ENCODE results near the gene SYNGR4. TPM values are rescaled to one million over a fixed set of nuclear protein-coding genes. Genes with fewer than 3 reads are reported as not detected.
"Not testable (repeated sequence)": the region's sequence is repeated elsewhere in the genome, so short reads cannot be mapped to it uniquely, and the experiment has no call there.

SYNGR4 gene, protein sequence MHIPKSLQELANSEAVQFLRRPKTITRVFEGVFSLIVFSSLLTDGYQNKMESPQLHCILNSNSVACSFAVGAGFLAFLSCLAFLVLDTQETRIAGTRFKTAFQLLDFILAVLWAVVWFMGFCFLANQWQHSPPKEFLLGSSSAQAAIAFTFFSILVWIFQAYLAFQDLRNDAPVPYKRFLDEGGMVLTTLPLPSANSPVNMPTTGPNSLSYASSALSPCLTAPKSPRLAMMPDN
- under 1 TPM in 1 of 2 experiments, not detected in 1; 0.30 TPM for total RNA-seq

DNA sequence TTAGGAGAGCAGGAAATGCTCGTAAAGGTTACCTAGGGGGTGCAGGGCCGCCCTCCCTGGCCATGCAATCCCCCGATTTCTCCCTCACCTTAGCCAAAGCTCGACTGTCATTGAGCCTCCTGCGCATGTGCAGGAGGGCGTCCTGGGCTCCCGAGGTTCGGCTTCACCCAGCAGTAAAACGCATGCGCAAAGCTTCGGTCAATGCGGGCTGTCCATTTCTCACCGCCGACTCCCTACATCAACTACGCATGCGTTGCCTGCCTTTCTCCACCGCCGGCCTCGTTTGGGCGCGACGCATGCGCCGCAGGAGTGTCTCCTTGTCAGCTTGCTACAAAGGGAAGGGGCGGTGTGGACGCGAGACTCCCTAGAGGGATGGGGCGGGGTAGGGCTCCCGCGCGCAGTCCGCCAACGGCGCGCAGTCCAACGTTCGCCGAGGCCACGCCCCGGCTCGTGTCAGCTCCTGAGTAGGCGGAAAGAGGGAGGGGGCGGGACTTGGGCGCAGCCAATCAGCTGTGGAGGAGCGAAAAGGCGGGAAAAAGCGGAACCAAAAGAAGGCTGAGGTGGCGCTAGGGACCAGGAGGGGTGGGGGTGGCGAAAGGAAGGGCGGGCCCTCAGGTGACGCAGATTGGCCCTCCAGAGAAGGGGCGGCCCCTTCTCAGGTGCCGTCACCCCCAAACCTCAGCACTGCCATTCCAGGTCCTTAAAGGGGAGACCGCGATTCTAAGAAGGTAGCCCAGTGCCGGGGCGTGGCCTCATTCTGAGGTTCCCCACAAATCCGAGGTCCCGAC, at the start of gene SYNGR4, which contains the start of gene TMEM143:
Gene SYNGR4 (plus strand): TSS at position 558 of the 788 bp plus-strand sequence. CDS start 1,476 bp downstream, outside the sequence.
Gene TMEM143 (minus strand): TSS at position 131 of the 788 bp plus-strand sequence. CDS start 20 bp downstream, at position 111.
- no peaks in the 10 kb centered on the region for H3K9me3 Mint-ChIP-seq
- peaks cover 17% of the 10 kb centered on the region for H3K4me1 Mint-ChIP-seq
- POLR2A ChIA-PET = interaction anchor here (0.6 to 3.3 kb wide), 19 partner anchors 20 to 1090 kb away, joined by 3 to 40 read pairs (median 4); partner anchors contain the start of genes EMP3, GRIN2D, GRWD1 and KDELR1
- peak; percentile 89 for ATAC-seq (ENCODE audit: low read depth)
- peak within 1 kb of the TSS; percentile 90 for H3K4me3 Mint-ChIP-seq
- peak; percentile 97 for DNase-seq
- H3K27me3 Mint-ChIP-seq = no peaks in the 10 kb centered on the region
- H3K36me3 Mint-ChIP-seq = peaks cover 4% of the 10 kb centered on the region
- peak within 1 kb of the TSS; percentile 97 for H3K27ac Mint-ChIP-seq

DNA sequence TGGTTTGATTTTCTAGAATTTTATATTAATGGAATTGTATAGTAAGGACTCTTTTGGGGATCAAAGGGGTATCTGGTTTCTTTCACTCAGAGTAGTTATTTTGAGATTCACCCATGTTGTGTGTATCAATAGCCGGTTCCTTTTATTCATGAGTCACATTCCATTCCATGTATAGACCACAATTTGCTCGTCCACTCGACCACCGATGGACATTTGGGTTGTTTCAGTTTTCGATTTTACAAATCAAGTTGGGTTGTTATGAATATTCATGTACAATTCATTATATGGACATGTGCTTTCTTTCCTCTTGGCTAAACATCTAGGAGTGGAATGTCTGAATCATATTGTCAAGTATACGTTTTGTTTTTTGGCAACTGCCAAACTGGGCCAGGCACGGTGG, 48.5 kb upstream of the SYNGR4 start:
- Mint-ChIP-seq H3K27ac (no peak overlapping the region), H3K27me3 (no peaks in the 10 kb centered on the region), H3K4me1 (peaks cover 9% of the 10 kb centered on the region), H3K36me3 (no peaks in the 10 kb centered on the region), H3K9me3 (no peaks in the 10 kb centered on the region), H3K4me3 (no peak overlapping the region)
- DNase-seq (no peak), ATAC-seq (ENCODE audit: low read depth) (no peak)
- POLR2A ChIA-PET = interaction anchor here (0.7 kb wide), 1 partner anchor 26 kb away, joined by 3 read pairs; no protein-coding TSS in a partner anchor

DNA sequence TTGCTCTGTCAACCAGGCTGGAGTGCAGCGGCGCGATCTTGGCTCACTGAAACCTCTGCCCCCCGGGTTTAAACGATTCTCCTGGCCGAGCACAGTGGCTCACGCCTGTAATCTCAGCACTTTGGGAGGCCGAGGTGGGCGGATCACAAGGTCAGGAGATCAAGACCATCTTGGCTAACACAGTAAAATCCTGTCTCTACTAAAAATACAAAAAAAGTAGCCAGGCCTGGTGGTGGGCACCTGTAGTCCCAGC, 46.5 kb upstream of the SYNGR4 start:
- not testable (repeated sequence) for H3K9me3 Mint-ChIP-seq; H3K27ac Mint-ChIP-seq; H3K27me3 Mint-ChIP-seq; ATAC-seq (ENCODE audit: low read depth); H3K36me3 Mint-ChIP-seq; DNase-seq; H3K4me3 Mint-ChIP-seq
- H3K4me1 Mint-ChIP-seq = peaks cover 22% of the 10 kb centered on the region
- POLR2A ChIA-PET = interaction anchor here (0.9 to 9.5 kb wide), 2 partner anchors 15 to 73 kb away, joined by 3 to 223 read pairs; partner anchors contain the start of gene KDELR1

DNA sequence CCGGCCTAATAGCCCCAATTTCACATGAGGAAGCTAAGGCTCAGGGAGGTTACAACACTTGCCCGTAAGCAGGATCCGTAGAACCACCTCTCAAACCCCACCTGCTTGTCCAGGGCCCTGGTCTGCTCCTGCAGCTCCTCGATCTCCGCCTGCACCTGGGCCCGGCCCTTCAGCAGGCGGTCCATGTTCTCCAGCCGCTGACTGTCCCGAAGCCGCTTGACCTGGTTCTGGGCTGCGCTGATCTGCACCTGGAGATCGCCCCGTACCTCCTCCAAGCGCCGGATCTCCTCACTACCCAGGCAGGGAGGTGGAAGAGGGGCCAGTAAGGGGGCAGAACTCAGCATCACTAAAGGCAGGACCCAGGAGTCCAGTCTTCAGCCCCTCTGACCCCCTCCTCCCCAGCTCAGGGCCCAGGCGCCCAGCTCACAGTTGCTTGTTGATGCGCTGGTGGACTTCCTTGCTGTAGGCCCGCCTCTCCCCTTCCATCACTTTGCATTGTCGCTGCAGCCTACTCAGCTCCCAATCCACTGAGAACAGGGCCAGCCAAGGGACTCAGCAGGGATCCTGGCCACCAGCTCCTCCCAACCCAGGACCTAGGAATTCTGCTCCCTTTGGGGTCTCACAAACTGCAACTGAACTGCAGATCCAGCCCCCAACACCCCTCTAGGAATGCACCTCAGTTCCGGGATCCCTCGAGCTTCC, 45.7 kb upstream of the SYNGR4 start:
- ATAC-seq (ENCODE audit: low read depth) (no peak), DNase-seq (no peak)
- Mint-ChIP-seq H3K9me3 (no peaks in the 10 kb centered on the region), H3K36me3 (no peaks in the 10 kb centered on the region), H3K4me3 (no peak overlapping the region), H3K4me1 (peaks cover 30% of the 10 kb centered on the region), H3K27me3 (no peaks in the 10 kb centered on the region), H3K27ac (no peak overlapping the region)
- POLR2A ChIA-PET = interaction anchor here (0.9 to 9.5 kb wide), 2 partner anchors 14 to 72 kb away, joined by 3 to 223 read pairs; partner anchors contain the start of gene KDELR1

DNA sequence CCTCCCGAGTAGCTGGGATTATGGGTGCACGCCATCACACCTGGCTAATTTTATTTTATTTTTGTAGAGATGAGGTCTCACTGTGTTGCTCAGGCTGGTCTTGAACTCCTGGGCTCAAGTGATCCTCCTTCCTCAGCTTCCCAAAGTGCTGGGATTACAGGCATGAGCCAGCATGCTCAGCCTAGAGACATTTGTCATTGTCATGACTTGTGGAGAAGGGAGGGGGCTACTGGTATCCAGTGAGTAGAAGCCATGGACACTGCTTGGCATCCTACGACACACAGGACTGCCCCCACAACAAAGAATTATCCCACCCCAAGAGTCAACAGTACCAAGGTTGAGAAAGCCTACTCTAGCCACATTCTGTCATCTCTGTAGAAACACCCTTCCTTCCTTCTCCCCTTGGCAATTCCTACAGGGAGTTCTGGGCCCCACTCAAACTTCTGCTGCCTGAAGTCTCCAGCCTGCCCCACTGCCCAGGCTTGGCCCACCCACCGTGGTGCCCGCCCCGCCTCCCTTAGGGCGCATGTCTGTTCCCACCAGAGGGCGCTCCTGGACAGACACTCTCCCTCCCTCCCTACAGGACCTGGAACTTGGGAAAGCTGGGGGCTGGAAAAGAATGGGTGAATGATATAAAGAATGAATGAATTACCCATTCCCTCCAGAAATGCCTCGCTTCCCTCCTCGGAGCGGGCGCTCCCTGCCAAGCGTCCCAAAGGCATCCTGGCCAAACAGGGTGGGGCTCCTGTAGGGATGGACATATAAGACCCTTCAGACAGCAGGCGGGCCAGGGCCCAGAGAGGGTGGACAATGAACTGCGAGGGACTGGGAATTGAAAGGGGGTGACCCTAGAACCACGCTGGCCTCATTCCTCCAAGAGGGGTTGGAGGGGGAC, 44.3 kb upstream of the SYNGR4 start:
- peak overlapping the region; percentile 97 for H3K4me3 Mint-ChIP-seq
- peak overlapping the region; percentile 100 for H3K27ac Mint-ChIP-seq
- POLR2A ChIA-PET = interaction anchor here (5.9 to 9.5 kb wide), 2 partner anchors 13 to 44 kb away, joined by 40 to 223 read pairs; partner anchors contain the start of genes SYNGR4 and TMEM143
- H3K27me3 Mint-ChIP-seq = no peaks in the 10 kb centered on the region
- DNase-seq = peak; percentile 84
- ATAC-seq (ENCODE audit: low read depth) = peak; percentile 19
- peaks cover 1% of the 10 kb centered on the region for H3K36me3 Mint-ChIP-seq
- H3K4me1 Mint-ChIP-seq = peaks cover 41% of the 10 kb centered on the region
- H3K9me3 Mint-ChIP-seq = no peaks in the 10 kb centered on the region

DNA sequence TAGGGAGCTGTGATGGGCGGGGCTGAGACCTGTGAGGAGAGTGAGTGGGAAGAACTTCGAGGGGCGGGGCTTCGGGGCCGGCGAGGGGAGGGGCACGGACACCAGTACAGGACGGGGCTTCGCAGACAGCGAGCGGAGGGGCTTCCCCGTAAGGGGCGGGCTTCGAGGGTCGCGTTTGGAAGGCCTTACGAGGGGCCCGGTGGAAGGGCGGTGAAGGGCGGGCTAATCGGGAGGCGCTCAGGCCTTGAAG, 42.9 kb upstream of the SYNGR4 start:
- Mint-ChIP-seq H3K27ac (peak overlapping the region; percentile 100), H3K27me3 (no peaks in the 10 kb centered on the region), H3K36me3 (peaks cover 5% of the 10 kb centered on the region), H3K9me3 (no peaks in the 10 kb centered on the region), H3K4me1 (peaks cover 45% of the 10 kb centered on the region), H3K4me3 (peak overlapping the region; percentile 97)
- DNase-seq (peak; percentile 95), ATAC-seq (ENCODE audit: low read depth) (peak; percentile 63)
- POLR2A ChIA-PET = interaction anchor here (0.6 to 9.5 kb wide), 8 partner anchors 11 to 298 kb away, joined by 3 to 223 read pairs (median 6); partner anchors contain the start of genes CARD8, KDELR1, RPL18 and SPHK2

DNA sequence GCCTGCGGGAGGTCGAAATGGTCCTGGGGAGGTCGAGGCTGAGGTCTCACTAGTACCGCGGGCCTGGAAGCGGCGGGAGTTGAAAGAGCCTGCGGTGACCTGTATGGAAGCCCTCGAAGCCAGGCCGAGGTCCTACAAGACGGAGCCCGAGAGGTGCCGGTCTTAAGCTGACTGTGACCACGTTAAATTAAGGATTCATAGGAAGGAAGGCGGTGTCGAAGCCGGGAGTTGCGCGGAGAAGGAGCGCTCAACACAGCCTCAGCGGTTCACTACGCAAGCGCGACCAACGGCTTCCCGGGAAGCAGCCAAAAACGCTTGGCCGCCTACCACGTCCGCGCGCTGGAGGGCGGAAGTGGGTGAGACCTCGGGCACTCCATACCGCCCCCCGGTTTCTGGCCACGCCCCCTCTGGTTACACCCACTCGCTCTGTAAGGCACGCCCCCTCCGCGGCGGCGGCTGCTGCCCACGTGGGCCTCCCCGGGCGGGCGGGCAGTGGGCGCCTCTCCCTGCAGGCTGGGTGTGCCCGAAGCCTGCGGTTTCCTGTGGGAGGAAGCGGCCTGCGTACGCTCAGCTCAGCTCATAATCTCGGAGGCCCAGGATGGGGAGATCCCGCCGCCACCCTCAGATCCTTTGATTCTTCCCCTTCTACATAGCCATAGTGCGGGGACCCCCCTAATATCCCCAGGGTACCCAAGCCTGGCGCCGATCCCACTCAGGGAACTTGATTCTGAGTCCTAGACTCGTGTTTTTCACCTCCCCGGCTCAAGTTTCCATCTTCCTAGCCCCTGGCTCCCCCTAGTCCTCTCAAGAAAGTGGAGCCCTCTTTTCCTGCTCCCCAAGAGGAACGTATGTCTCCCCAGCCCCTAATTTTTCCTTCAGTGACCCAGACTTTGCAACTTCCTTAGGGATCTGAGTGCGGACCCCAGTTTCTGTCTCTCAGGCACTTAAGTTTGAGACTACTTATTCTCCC, 42.3 kb upstream of the SYNGR4 start:
- POLR2A ChIA-PET = interaction anchor here (0.5 to 9.5 kb wide), 10 partner anchors 11 to 1465 kb away, joined by 3 to 223 read pairs (median 5); partner anchors contain the start of genes CARD8, KDELR1, RPL18 and SPHK2

DNA sequence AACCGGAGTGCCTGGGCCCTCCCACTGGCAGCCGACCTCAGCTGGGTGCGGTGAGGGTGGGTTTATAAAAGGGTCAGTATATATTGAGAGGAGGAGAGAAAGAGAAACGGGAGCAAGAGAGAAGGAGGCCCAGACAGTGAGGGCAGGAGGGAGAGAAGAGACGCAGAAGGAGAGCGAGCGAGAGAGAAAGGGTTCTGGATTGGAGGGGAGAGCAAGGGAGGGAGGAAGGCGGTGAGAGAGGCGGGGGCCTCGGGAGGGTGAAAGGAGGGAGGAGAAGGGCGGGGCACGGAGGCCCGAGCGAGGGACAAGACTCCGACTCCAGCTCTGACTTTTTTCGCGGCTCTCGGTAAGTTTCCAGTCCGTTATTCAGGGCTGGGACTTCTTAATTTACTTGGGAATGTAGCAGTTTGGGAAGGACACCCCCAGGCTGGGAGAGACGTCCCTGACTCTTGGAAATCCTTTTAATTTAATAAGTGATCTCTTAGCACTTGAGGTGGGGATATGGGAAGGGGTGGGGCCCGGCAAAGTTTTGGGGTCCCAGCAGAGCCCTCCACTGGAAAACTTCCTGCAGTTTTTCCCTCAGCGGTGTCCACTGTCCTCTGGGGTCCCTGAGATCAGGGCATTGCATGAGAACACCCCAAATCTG, 38.8 kb upstream of the SYNGR4 start, which contains the start of gene EMP3:
Gene EMP3 (plus strand): TSS at position 288 of the 646 bp plus-strand sequence. CDS start 1,293 bp downstream, outside the sequence.
- ATAC-seq (ENCODE audit: low read depth) (peak; percentile 32), DNase-seq (peak; percentile 78)
- Mint-ChIP-seq H3K36me3 (peaks cover 35% of the 10 kb centered on the region), H3K4me1 (peaks cover 66% of the 10 kb centered on the region), H3K9me3 (peaks cover 1% of the 10 kb centered on the region), H3K27me3 (no peaks in the 10 kb centered on the region), H3K27ac (peak within 1 kb of the TSS; percentile 89), H3K4me3 (peak within 1 kb of the TSS; percentile 89)
- POLR2A ChIA-PET = interaction anchor here (0.6 to 9.5 kb wide), 4 partner anchors 7 to 154 kb away, joined by 3 to 223 read pairs (median 22); partner anchors contain the start of genes CARD8, SYNGR4 and TMEM143

More for the DNA sequence above, 42.3 kb upstream of the SYNGR4 start:
- Mint-ChIP-seq H3K27me3 (no peaks in the 10 kb centered on the region), H3K27ac (peak overlapping the region; percentile 100), H3K9me3 (no peaks in the 10 kb centered on the region), H3K4me1 (peaks cover 49% of the 10 kb centered on the region), H3K4me3 (peak overlapping the region; percentile 97), H3K36me3 (peaks cover 10% of the 10 kb centered on the region)
- peak; percentile 71 for ATAC-seq (ENCODE audit: low read depth)
- DNase-seq = peak; percentile 100

DNA sequence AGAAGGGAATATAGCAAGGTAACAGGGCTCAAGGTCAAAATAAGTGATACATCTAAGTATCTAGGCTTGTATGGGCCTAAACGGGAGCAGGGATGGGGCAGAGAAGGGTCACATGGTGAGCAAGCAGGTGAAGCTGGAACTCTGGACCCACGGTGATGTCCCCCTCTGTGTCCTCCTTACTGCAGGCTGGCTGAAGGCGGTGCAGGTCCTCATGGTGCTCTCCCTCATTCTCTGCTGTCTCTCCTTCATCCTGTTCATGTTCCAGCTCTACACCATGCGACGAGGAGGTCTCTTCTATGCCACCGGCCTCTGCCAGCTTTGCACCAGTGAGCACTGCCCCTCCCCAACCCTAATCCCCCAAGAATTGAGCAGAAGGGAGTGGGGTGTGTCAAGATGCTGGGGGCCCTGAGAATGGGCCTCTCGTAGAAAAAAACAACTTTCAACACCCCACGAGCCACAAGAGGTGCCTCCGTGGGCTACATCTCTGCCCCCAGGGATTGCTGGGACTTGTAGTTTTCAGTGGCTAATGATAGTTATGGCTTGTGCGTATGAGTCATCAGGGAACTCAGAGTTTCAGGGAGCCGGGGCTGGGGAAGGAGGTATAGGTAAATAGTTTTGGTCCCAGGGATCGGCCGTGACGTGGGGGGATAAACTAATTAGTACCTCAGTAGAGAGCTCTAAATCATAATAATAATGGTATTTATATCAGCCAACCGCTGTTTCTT, 34.8 kb upstream of the SYNGR4 start:
- no peak for ATAC-seq (ENCODE audit: low read depth)
- Mint-ChIP-seq H3K9me3 (peaks cover 1% of the 10 kb centered on the region), H3K27ac (peak overlapping the region; percentile 93), H3K4me1 (peaks cover 54% of the 10 kb centered on the region), H3K27me3 (no peaks in the 10 kb centered on the region), H3K4me3 (peak overlapping the region; percentile 88), H3K36me3 (peaks cover 48% of the 10 kb centered on the region)
- POLR2A ChIA-PET = interaction anchor here (1.0 to 7.0 kb wide), 2 partner anchors 8 to 34 kb away, joined by 3 to 223 read pairs; partner anchors contain the start of genes EMP3, SYNGR4 and TMEM143
- DNase-seq = no peak

DNA sequence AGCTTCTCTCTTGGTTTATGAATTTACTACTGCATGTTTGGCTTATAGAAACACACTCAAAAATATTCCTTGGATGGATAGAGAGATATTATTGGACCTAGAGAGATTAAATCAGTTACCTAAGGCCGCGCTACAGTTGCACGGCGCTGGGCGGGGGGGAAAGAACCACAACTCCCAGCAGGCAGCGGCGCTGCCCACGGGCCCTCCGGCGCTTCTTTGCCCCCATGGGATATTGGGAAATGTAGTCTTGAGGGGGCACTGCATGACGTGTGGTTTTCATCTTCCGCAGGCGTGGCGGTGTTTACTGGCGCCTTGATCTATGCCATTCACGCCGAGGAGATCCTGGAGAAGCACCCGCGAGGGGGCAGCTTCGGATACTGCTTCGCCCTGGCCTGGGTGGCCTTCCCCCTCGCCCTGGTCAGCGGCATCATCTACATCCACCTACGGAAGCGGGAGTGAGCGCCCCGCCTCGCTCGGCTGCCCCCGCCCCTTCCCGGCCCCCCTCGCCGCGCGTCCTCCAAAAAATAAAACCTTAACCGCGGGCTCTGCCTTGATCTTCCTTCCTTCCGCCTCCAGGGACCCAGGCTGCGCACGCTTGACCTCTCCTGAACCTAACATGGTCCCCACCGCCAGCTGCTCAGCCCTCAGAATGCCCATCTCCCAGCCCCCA, 34.0 kb upstream of the SYNGR4 start:
- H3K4me3 Mint-ChIP-seq = peak overlapping the region; percentile 88
- peak; percentile 83 for DNase-seq
- peaks cover 50% of the 10 kb centered on the region for H3K36me3 Mint-ChIP-seq
- peak overlapping the region; percentile 93 for H3K27ac Mint-ChIP-seq
- POLR2A ChIA-PET = interaction anchor here (0.5 to 7.0 kb wide), 7 partner anchors 9 to 220 kb away, joined by 3 to 223 read pairs (median 3); partner anchors contain the start of genes EMP3, KDELR1, SYNGR4 and TMEM143
- ATAC-seq (ENCODE audit: low read depth) = peak; percentile 31
- peaks cover 55% of the 10 kb centered on the region for H3K4me1 Mint-ChIP-seq
- H3K9me3 Mint-ChIP-seq = peaks cover 1% of the 10 kb centered on the region
- no peaks in the 10 kb centered on the region for H3K27me3 Mint-ChIP-seq
